HUES6 (cell line): ENCODE results near the gene ZNF691.
"Not testable (repeated sequence)": the region's sequence is repeated elsewhere in the genome, so short reads cannot be mapped to it uniquely, and the experiment has no call there.

Source experiments
- H3K27ac ChIP-seq: 2 replicates; pipeline ENCODE4 v1.7.0; 2013; ENCODE audit warnings: low read depth, mild to moderate bottlenecking, low read length, inconsistent platforms
- H3K27me3 ChIP-seq: 2 replicates; pipeline ENCODE4 v1.6.1; 2013; ENCODE audit warnings: low read length; ENCODE audit not compliant: control insufficient read depth, insufficient read depth
- H3K36me3 ChIP-seq: 2 replicates; pipeline ENCODE4 v1.6.1; 2013; ENCODE audit warnings: low read length; ENCODE audit not compliant: control insufficient read depth, insufficient read depth
- H3K4me1 ChIP-seq: 2 replicates; pipeline ENCODE4 v1.6.1; 2013; ENCODE audit warnings: low read length; ENCODE audit not compliant: control insufficient read depth, insufficient read depth
- H3K4me3 ChIP-seq: 2 replicates; pipeline ENCODE4 v1.5.1; 2013; ENCODE audit warnings: low read depth, low read length
- H3K9ac ChIP-seq: one replicate; pipeline ENCODE4 v1.6.1; 2013; ENCODE audit warnings: mild to moderate bottlenecking, low read length
- H3K9me3 ChIP-seq: 2 replicates; pipeline ENCODE4 v1.6.1; 2013; ENCODE audit warnings: low read depth, low read length; ENCODE audit not compliant: control insufficient read depth, insufficient read depth

ZNF691 gene

DNA sequence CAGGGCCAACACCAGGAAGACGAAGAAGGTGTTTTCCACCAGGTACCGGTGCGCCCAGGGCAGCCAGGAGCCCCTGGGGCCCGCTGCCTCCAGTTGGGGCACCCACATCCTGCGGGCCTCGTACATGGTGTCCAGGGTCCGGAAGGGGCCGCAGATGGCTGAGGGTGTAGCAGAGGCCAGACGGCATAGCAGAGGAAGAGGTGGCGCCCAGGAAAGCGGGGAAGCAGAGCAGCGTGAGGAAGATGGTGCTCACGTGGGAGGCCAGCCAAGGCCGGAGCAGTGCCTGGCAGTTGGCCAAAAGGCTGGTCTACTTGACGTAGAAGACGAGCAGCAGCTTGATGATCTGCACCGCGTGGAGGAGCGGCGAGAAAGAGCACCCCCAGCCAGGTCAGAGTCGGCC lies 40.4 kb downstream of the ZNF691 start:
- Histone ChIP-seq H3K27ac (no peak overlapping the region), H3K9ac (no peak overlapping the region), H3K4me1 (no peaks in the 10 kb centered on the region), H3K27me3 (no peaks in the 10 kb centered on the region), H3K36me3 (no peaks in the 10 kb centered on the region), H3K9me3 (no peaks in the 10 kb centered on the region), H3K4me3 (no peak overlapping the region)

DNA sequence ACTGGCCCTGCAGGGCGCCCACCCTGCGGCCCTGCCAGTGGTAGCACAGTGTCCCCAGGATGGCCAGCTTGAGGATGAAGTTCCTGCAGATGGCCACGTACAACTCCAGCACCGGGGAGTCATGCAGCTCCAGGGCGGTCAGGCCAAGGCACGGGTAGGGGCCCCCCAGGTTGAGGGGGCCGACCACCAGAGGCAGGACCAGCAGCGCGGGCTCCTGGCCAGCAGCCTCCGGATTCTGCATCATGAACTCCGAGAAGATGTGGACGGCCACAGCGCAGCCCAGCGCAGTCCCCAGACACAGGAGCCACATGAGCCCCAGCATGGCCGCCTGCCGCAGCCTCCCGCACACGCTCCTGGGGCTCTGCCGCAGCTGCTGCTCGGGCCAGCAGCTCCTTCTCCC lies 41.0 kb downstream of the ZNF691 start:
- H3K27ac ChIP-seq = no peak overlapping the region
- H3K4me1 ChIP-seq = no peaks in the 10 kb centered on the region
- no peaks in the 10 kb centered on the region for H3K27me3 ChIP-seq
- no peak overlapping the region for H3K9ac ChIP-seq
- no peak overlapping the region for H3K4me3 ChIP-seq
- H3K36me3 ChIP-seq = no peaks in the 10 kb centered on the region
- no peaks in the 10 kb centered on the region for H3K9me3 ChIP-seq

DNA sequence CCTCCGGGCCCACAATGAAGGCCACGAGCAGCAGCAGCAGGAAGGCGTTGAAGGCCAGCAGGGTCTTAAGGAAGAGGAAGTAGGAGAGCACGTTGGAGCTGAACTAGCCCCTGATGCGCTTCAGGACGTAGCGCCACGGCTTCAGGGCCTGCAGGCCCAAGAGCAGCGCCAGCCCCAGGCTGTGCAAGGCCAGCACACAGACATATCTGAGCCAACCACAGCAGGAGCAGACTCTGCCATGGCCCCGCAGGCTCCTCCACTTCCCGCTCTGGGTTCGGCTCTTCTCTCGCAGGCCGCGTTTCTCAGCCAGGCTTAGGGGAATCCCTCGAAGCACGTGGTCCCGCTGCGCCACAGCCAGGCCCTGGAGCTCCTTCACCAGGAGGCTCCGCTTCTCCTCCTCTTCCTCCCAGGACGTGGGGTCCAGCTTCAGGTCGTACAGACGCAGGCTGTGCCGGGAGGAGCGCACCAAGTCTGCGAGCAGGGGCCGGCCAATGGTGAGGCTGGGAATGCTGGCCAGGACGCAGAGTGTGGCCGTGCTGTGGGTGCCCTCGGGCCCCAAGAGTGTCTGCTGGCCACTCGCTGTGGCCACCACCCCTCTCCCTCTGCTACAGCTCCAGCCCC lies 41.7 kb downstream of the ZNF691 start:
- Histone ChIP-seq H3K9me3 (no peaks in the 10 kb centered on the region), H3K4me1 (no peaks in the 10 kb centered on the region), H3K27me3 (no peaks in the 10 kb centered on the region), H3K9ac (no peak overlapping the region), H3K4me3 (no peak overlapping the region), H3K36me3 (no peaks in the 10 kb centered on the region), H3K27ac (no peak overlapping the region)

DNA sequence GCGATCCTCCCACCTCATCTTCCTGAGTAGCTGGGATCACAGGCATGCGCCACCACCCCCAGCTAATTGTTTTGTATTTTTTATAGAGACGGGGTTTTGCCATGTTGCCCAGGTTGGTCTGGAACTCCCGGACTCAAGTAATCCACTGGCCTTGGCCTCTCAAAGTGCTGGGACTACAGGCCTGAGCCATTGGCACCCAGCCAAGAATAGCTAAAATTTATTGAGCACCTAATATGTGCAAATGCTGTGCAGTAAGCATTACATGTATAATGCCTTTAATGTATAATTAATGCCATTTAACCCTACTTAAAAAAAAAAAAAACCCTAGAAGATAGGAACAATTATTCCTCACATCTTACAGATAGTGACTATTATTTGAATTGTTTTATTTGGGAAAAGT lies 42.9 kb downstream of the ZNF691 start:
- Histone ChIP-seq H3K4me1 (no peaks in the 10 kb centered on the region), H3K9me3 (peaks cover under 1% of the 10 kb centered on the region), H3K9ac (no peak overlapping the region), H3K4me3 (no peak overlapping the region), H3K36me3 (no peaks in the 10 kb centered on the region), H3K27ac (no peak overlapping the region), H3K27me3 (no peaks in the 10 kb centered on the region)

DNA sequence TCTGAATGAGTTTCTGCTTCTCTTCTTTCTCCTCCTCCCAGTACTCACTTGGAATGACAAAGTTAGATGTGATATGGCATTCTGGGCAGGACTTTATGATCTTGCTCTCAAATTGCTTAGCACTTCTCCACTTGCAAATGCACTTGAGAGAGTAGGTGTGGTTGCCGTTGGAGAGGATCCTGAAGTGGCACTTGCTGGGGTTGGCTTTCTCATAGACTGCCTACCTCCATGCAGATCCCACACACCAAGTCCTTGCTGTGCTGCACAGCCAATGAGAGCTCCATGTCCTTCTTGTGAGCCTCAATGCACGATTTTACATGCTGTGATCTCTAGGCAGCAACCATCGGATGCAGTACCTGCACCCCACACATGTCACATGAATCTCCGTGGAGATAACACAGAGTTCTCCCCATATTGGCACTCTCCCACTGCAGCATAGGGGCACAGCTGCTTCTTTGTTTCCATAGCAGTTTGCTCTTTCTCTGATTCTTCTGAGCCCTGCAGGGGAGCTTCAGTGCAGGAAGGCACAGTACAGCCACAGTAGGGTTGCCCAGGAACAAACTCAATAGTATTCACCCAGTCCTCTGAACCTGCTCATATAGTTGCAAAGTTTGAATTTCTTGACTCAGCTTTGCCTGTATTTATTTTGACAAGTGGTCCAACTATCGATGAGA lies 45.2 kb downstream of the ZNF691 start:
- H3K36me3 ChIP-seq = no peaks in the 10 kb centered on the region
- no peaks in the 10 kb centered on the region for H3K4me1 ChIP-seq
- no peak overlapping the region for H3K9ac ChIP-seq
- H3K27ac ChIP-seq = no peak overlapping the region
- H3K4me3 ChIP-seq = no peak overlapping the region
- H3K9me3 ChIP-seq = peaks cover 7% of the 10 kb centered on the region
- H3K27me3 ChIP-seq = no peaks in the 10 kb centered on the region

DNA sequence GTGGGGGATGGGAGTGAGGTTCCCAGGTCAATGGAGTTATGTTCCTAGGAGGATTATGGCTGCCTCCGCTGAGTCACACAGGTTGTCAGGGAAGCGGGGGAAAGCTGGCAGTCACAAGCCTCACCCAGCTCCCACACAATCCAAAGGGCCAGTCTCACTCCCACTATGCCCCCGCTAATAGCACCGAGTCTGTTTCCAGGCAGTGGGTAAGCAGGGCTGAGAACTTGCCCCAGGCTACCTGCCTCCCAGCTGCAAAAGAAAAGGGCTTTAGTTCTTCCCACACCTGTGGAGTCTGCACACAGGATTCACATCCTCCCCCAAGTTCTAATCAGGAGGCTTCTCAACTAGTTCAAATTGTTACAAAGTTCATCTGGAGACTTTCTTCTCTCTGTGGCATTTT lies 53.5 kb downstream of the ZNF691 start:
- H3K9me3 ChIP-seq, H3K9ac ChIP-seq: not testable (repeated sequence)

More for the DNA sequence above, 53.5 kb downstream of the ZNF691 start:
- H3K36me3 ChIP-seq, H3K4me1 ChIP-seq, H3K27ac ChIP-seq, H3K4me3 ChIP-seq, H3K27me3 ChIP-seq: not testable (repeated sequence)
